ENCODE data around the gene BPIFB4.

- TF ChIP-seq CTCF (IDR thresholded peaks at IDR 0.05) (no peak), POLR2A (IDR thresholded peaks at IDR 0.05) (no peak), EP300 (IDR thresholded peaks at IDR 0.05) (no peak)
Observed at GRCh38 chr20:33158637-33159385, 79.4 kb downstream of the BPIFB4 start.

All from tibial nerve (tissue), 4 donors.